SK-N-MC (cell line): ENCODE data around the gene TMIGD3.

Experiments
- DNase-seq: peaks from one replicate; pipeline ENCODE4 v3.0.0-alpha.2; 2011; ENCODE audit warnings: low read depth, low spot score
- H3K27ac ChIP-seq: fragments of 200-600 bp; sonication (generic); 2 replicates; pipeline ENCODE4 v1.5.1; 2016; ENCODE audit warnings: mixed run types
- H3K36me3 ChIP-seq: fragments of 200-600 bp; sonication (generic); 2 replicates; pipeline ENCODE4 v1.6.1; 2017; ENCODE audit warnings: antibody characterized with exemption, low read length, mixed read lengths; ENCODE audit not compliant: insufficient read depth
- H3K4me3 ChIP-seq: fragments of 200-600 bp; sonication (generic); 2 replicates; pipeline ENCODE4 v1.5.1; 2016
- H3K9ac ChIP-seq: fragments of 200-600 bp; sonication (generic); 2 replicates; pipeline ENCODE4 v1.8.0; 2017; ENCODE audit warnings: mixed run types, mixed read lengths; ENCODE audit not compliant: insufficient read length
- H3K9me3 ChIP-seq: fragments of 200-600 bp; sonication (generic); 2 replicates; pipeline ENCODE4 v1.6.1; 2017; ENCODE audit warnings: low read depth, mild to moderate bottlenecking, antibody characterized with exemption, low read length, moderate library complexity, mixed read lengths
- EZH2 ChIP-seq: fragments of 200-600 bp; sonication (generic); IDR thresholded peaks from one replicate; pipeline ENCODE4 v1.6.1; 2017; ENCODE audit warnings: antibody characterized with exemption
- FOXP2 ChIP-seq: optimal IDR thresholded peaks from 2 replicates; pipeline ENCODE3; 2011; ENCODE audit warnings: mild to moderate bottlenecking, moderate library complexity; ENCODE audit not compliant: insufficient read depth; ENCODE audit errors: extremely low read length, control extremely low read depth
- POLR2AphosphoS5 ChIP-seq: IDR thresholded peaks from 2 replicates; pipeline ENCODE4 v1.6.1; 2012; ENCODE audit warnings: mild to moderate bottlenecking, low read depth, low read length, borderline replicate concordance

TMIGD3 gene

DNA sequence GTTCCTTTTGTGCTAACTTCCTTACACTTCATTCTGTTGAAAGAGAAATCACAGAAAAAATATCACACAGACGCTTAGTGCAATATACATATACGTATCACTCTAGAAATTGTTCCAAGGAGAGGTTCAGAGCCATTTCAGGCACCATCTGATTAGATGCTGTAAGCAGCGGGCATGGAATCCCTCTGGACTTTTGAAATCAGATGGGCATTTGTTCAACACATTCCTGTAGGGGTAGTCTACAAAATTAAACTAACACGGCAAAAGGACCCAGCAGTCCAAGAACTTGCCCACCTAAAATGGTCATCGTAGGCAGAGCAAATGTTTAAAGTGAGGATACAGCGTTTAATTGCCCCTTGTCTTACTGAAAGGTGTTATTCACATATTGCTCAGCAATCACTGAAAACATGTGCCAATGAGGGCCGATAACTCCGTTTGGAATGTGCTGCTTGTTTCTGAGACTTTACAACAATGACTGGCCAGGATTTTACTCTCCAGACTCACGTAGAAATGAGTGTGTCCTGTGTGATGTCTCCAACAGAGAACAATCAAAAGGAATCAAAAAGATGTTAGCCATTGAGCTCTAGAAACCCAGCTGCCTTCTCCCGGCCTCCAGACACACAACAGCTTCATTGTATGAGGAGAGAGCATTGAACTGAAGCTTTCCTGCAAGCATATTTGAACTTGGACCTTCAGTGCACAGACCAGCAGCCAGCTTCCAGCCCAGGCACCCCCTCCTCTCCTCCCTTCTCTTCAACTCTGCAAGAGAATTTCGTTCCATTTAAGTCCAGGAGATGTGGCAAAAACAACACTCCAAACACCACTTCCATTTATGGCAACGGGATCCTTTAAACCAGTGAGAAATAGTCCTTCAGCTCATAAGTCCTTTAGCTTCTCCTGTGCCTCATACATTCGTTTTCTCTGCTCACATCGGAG, 32.1 kb upstream of the TMIGD3 start:
- no peaks in the 10 kb centered on the region for H3K9me3 ChIP-seq
- no peak overlapping the region for H3K27ac ChIP-seq
- no peaks in the 10 kb centered on the region for H3K36me3 ChIP-seq
- no peak overlapping the region for H3K9ac ChIP-seq
- TF ChIP-seq FOXP2 (no peak), POLR2AphosphoS5 (no peak), EZH2 (no peak)
- DNase-seq: no peak
- no peak overlapping the region for H3K4me3 ChIP-seq

DNA sequence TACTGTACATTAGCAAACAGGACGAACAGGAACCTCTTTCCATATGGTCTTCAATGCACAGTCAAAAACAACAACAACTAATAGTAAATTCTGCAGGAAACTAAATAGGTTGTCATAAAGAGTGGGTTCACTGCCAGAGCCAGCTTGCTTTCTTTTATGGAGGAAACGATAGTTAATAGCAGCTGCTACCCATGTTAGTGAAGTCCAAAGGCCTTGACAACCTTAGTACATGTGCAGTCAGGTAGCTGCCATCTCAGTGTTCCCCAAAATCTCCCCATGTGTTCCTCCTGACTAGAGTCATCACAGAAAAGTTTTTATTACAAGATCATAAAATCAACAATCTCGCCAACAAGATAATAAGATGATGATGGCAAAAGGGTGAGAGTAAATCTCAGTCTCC, 16.6 kb upstream of the TMIGD3 start:
- Histone ChIP-seq H3K27ac (no peak overlapping the region), H3K4me3 (no peak overlapping the region), H3K9ac (no peak overlapping the region), H3K36me3 (no peaks in the 10 kb centered on the region), H3K9me3 (no peaks in the 10 kb centered on the region)
- TF ChIP-seq FOXP2 (no peak), POLR2AphosphoS5 (no peak), EZH2 (no peak)
- no peak for DNase-seq

DNA sequence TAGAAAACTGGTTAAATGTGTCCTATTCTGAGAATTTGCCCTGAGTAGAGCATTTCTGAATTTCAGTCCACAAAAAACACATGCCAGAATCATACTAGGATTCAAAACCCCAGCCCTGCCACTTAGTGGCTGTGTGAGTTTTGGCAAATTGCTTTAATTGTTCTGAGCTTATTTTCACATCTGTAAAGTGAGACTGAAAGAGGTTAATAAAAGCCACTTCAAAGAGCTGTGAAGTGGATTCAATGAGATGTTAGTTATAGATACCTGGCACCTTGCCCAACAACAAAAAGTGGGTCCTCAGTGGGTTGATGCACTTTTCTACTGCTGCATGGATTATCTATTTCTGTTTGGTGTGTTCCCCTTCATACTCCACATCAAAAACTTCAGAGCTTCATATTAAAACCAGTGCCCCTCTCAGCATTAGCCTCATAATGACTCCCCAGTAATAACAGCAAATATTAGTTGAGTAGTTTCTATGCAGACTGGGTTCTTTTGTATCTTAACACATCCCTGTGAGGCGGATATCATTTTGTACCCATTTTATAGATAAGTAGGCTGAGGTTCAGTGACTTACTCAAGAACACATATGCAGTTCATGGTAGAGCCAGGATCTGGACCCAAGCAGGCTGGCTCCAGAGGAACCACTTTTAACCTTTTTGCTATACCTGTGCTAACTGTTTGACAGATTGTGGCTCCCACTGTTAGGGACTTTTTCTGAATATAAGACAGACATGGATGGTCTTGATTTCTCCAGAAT, 14.2 kb upstream of the TMIGD3 start:
- no peaks in the 10 kb centered on the region for H3K36me3 ChIP-seq
- no peak for TF ChIP-seq EZH2
- H3K27ac ChIP-seq: no peak overlapping the region
- H3K9ac ChIP-seq: no peak overlapping the region
- H3K9me3 ChIP-seq: no peaks in the 10 kb centered on the region
- DNase-seq: no peak
- H3K4me3 ChIP-seq: no peak overlapping the region

DNA sequence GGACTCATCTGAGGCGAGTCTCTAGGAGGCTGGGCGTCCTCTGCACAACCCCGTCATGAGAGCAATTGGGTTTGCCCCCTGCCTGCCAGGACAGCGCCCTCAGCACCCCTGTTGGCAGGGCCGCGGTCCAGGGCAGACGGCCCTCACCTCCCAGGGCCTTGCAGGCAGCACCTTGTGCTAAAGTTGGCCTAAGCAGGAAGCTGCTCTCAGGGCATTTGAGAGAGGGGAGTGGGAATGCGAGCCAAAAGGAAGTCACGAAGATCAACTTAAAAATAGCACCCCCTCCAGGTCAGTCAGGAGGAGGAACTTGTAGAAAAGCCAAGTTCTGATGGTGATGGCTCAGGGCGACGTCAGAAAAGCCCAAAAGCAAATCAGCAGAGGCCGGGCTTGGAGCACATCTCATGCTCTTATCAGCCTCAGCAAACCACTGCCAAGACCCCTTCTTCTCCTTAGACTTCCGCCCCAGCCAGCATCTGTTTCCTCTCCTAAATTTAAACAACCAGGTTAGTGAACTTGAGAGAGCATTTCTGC, 12.6 kb upstream of the TMIGD3 start:
- H3K9me3 ChIP-seq: no peaks in the 10 kb centered on the region
- no peak for TF ChIP-seq POLR2AphosphoS5
- no peak for TF ChIP-seq EZH2
- TF ChIP-seq FOXP2: no peak
- no peak for DNase-seq

DNA sequence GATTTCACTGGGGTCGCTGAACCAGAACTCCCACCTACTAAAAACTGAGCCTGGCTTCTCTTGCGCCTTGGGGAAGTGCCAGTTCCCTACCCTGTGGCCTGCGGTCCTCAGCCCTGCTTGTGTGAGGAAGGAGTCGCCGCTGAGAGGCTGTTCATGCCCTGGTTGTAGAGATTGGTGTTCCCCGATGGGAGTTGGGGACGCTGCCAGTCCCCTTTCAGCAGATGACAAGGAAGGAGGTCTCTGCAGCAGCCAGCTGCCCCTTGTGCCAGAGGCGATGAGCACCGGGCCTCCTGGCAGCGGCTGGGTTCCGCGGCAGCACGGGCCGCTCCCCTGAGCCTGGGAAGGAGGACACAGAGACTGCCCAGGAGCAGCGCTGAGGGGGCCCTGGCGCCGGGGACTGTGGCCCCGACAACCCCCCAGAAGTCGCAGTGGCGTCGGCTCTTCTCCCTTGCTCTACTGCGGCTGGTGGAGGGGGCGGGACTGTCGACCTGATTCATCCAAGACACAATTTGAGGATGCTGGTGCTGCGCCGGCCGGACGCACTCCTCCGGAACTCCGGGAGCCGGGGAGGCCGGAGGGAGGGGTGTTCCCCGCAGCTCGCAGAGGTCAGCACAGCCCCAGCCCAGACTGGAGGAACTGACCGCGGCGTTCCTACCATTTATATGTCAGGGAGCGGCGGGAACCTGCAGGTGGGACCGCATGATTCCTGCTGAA, 12.0 kb upstream of the TMIGD3 start:
- DNase-seq: no peak
- H3K36me3 ChIP-seq: no peaks in the 10 kb centered on the region
- no peak overlapping the region for H3K27ac ChIP-seq
- no peaks in the 10 kb centered on the region for H3K9me3 ChIP-seq
- TF ChIP-seq FOXP2 (no peak), EZH2 (no peak), POLR2AphosphoS5 (no peak)
- H3K4me3 ChIP-seq: no peak overlapping the region
- H3K9ac ChIP-seq: no peak overlapping the region

More for the DNA sequence above, 12.6 kb upstream of the TMIGD3 start:
- Histone ChIP-seq H3K4me3 (no peak overlapping the region), H3K9ac (no peak overlapping the region), H3K36me3 (no peaks in the 10 kb centered on the region), H3K27ac (no peak overlapping the region)

DNA sequence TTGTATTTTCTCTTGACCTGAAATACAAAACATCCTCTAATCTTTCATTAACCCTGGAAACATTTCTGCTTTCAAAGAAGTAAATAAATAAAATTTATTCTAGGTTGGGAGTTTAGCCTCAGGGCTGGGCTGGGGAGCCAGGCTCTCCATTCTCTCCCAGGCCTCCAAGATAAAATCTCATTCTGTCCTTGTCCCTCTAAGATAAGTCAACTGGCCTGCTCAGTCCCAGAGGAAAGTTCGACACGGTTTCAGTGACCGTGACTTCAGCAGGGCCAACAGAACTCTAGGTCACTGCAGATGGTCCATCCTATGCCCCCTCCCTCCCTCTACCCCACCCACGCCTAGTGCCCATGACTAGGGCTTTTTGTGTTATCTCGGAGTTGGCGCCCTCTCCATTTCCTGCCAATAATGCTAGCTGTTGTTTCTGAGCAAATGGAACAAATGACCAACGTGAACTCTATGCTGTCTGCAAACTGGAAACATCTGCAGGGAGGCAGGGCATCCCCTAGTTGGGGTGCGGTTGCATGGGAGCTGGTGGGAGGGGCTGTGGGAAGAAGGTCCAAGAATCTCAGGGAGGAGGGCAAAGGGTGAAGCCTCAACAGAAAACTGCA, 10.1 kb upstream of the TMIGD3 start:
- TF ChIP-seq FOXP2 (no peak), EZH2 (no peak), POLR2AphosphoS5 (no peak)
- Histone ChIP-seq H3K36me3 (no peaks in the 10 kb centered on the region), H3K27ac (no peak overlapping the region), H3K9me3 (no peaks in the 10 kb centered on the region), H3K4me3 (no peak overlapping the region), H3K9ac (no peak overlapping the region)
- no peak for DNase-seq

DNA sequence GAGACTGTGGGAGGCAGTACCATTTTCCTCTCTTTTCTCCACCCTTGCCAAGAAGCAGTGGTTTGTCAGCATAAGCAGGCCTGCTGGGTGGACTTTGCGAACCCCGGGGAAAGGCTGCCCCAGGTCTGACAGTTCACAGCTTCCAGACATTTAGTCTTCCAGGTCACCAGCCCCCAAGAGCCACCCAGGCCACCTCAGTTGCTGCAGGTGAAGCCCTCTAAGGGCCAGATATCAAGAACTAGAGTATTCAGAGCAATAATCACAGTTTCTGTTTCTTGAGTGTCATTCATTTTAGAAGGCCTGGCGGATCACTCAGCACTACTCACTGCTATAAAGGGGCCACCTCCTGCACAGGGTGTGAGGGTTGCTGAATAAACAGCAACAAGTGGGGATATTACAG, 9.5 kb upstream of the TMIGD3 start:
- Histone ChIP-seq H3K27ac (no peak overlapping the region), H3K4me3 (no peak overlapping the region), H3K36me3 (no peaks in the 10 kb centered on the region), H3K9me3 (no peaks in the 10 kb centered on the region), H3K9ac (no peak overlapping the region)
- no peak for TF ChIP-seq EZH2
- TF ChIP-seq FOXP2: no peak
- TF ChIP-seq POLR2AphosphoS5: no peak
- DNase-seq: no peak
